HEK293 (cell line): Measurements from ENCODE around the gene TTF2.
"Not testable (repeated sequence)": the region's sequence is repeated elsewhere in the genome, so short reads cannot be mapped to it uniquely, and the experiment has no call there.

Experiments
- CTCF ChIA-PET: fragments of 350-600 bp; formaldehyde crosslinking; extraction: SDS; loops from one replicate; lab custom pipeline; 2021; ENCODE audit warnings: antibody characterized with exemption; lab: Yijun Ruan, JAX
- POLR2A ChIA-PET: fragments of 300-600 bp; formaldehyde crosslinking; extraction: SDS; loops from one replicate; lab custom pipeline; 2020; ENCODE audit warnings: antibody characterized with exemption, inconsistent platforms; lab: Yijun Ruan, JAX
- H3K27ac ChIP-seq: fragments of 200-500 bp; sonication (Bioruptor generic); 2 replicates; pipeline ENCODE4 v1.5.1; 2014; ENCODE audit warnings: low read depth, low read length, control low read depth, inconsistent platforms; ENCODE audit errors: extremely low read depth
- H3K36me3 ChIP-seq, 2 experiments: fragments of 200-500 bp in 1 of 2; sonication (Bioruptor generic) in 1 of 2; 1 replicate in 1 of 2; 2 replicates in 1 of 2; pipeline ENCODE4 v1.5.1; 2014 to 2017; ENCODE audit warnings: inconsistent platforms in 2 of 2, low read length in 2 of 2; ENCODE audit not compliant: control insufficient read depth in 2 of 2, insufficient read depth in 1 of 2
- H3K4me1 ChIP-seq: fragments of 200-500 bp; sonication (Bioruptor generic); 2 replicates; pipeline ENCODE4 v1.5.1; 2014; ENCODE audit warnings: mild to moderate bottlenecking, low read length, inconsistent platforms; ENCODE audit not compliant: control insufficient read depth, insufficient read depth
- H3K4me3 ChIP-seq: 2 replicates; pipeline ENCODE4 v1.5.1; 2011; ENCODE audit warnings: low read depth, mild to moderate bottlenecking, control low read depth, low read length, moderate library complexity
- H3K9me3 ChIP-seq: fragments of 200-500 bp; sonication (Bioruptor generic); 2 replicates; pipeline ENCODE4 v1.5.1; 2014; ENCODE audit warnings: low read depth, low read length, inconsistent platforms; ENCODE audit not compliant: control insufficient read depth, insufficient read depth
- GLI2 ChIP-seq: fragments of 450-650 bp; formaldehyde crosslinking; IDR thresholded peaks from 2 replicates; pipeline ENCODE4; 2017; ENCODE audit warnings: missing biosample characterization, missing genetic modification characterization, low read depth, borderline replicate concordance
- GLI4 ChIP-seq: fragments of 450-650 bp; formaldehyde crosslinking; IDR thresholded peaks from 2 replicates; pipeline ENCODE4 v1.5.1; 2016; ENCODE audit warnings: missing biosample characterization, missing genetic modification characterization
- OSR2 ChIP-seq: fragments of 450-650 bp; formaldehyde crosslinking; IDR thresholded peaks from 2 replicates; pipeline ENCODE4 v1.5.1; 2016; ENCODE audit warnings: missing biosample characterization, missing genetic modification characterization
- ZBTB48 ChIP-seq: fragments of 450-650 bp; formaldehyde crosslinking; IDR thresholded peaks from 2 replicates; pipeline ENCODE4 v1.5.1; 2016; ENCODE audit warnings: missing biosample characterization, missing genetic modification characterization
- ZBTB7A ChIP-seq: fragments of 450-650 bp; formaldehyde crosslinking; IDR thresholded peaks from 2 replicates; pipeline ENCODE4 v1.5.1; 2016; ENCODE audit warnings: low read depth, missing biosample characterization, missing genetic modification characterization
- ZFHX2 ChIP-seq: fragments of 450-650 bp; formaldehyde crosslinking; conservative IDR thresholded peaks from 2 replicates; pipeline ENCODE4 v1.5.1; 2016; ENCODE audit warnings: missing biosample characterization, missing genetic modification characterization
- ZFP69B ChIP-seq: fragments of 450-650 bp; formaldehyde crosslinking; IDR thresholded peaks from 2 replicates; pipeline ENCODE4 v1.5.1; 2016; ENCODE audit warnings: missing biosample characterization, missing genetic modification characterization
- ZNF10 ChIP-seq: fragments of 450-650 bp; formaldehyde crosslinking; IDR thresholded peaks from 2 replicates; pipeline ENCODE4 v1.5.1; 2017; ENCODE audit warnings: missing biosample characterization, missing genetic modification characterization
- ZNF140 ChIP-seq: fragments of 450-650 bp; formaldehyde crosslinking; IDR thresholded peaks from 2 replicates; pipeline ENCODE4 v1.5.1; 2016; ENCODE audit warnings: missing biosample characterization, missing genetic modification characterization
- ZNF211 ChIP-seq: fragments of 450-650 bp; formaldehyde crosslinking; IDR thresholded peaks from 2 replicates; pipeline ENCODE4 v1.5.1; 2016; ENCODE audit warnings: low read depth, missing biosample characterization, missing genetic modification characterization
- ZNF544 ChIP-seq: fragments of 450-650 bp; formaldehyde crosslinking; IDR thresholded peaks from 2 replicates; pipeline ENCODE4 v1.5.0; 2017; ENCODE audit warnings: missing biosample characterization, missing genetic modification characterization
- ZNF677 ChIP-seq: fragments of 450-650 bp; IDR thresholded peaks from 2 replicates; pipeline ENCODE4 v1.5.0; 2018; ENCODE audit warnings: missing biosample characterization, mild to moderate bottlenecking, missing genetic modification characterization, moderate library complexity
- ZNF76 ChIP-seq: fragments of 450-650 bp; formaldehyde crosslinking; IDR thresholded peaks from 2 replicates; pipeline ENCODE4; 2016; ENCODE audit warnings: low read depth, missing biosample characterization, missing genetic modification characterization, borderline replicate concordance
- ZNF837 ChIP-seq: fragments of 450-650 bp; formaldehyde crosslinking; IDR thresholded peaks from 2 replicates; pipeline ENCODE4 v1.5.1; 2016; ENCODE audit warnings: missing biosample characterization, missing genetic modification characterization
- TF ChIP-seq, protein P1 (sequence below): fragments of 450-650 bp; formaldehyde crosslinking; conservative IDR thresholded peaks from 2 replicates; pipeline ENCODE4 v1.5.1; 2016; ENCODE audit warnings: low read depth, missing biosample characterization, missing genetic modification characterization
- TF ChIP-seq, protein P2 (sequence below): fragments of 450-650 bp; formaldehyde crosslinking; IDR thresholded peaks from 2 replicates; pipeline ENCODE4 v1.5.1; 2016; ENCODE audit warnings: missing biosample characterization, missing genetic modification characterization
- TF ChIP-seq, protein P3 (sequence below): fragments of 450-650 bp; formaldehyde crosslinking; IDR thresholded peaks from 2 replicates; pipeline ENCODE4 v1.5.1; 2016; ENCODE audit warnings: missing biosample characterization, missing genetic modification characterization

TTF2 gene

DNA sequence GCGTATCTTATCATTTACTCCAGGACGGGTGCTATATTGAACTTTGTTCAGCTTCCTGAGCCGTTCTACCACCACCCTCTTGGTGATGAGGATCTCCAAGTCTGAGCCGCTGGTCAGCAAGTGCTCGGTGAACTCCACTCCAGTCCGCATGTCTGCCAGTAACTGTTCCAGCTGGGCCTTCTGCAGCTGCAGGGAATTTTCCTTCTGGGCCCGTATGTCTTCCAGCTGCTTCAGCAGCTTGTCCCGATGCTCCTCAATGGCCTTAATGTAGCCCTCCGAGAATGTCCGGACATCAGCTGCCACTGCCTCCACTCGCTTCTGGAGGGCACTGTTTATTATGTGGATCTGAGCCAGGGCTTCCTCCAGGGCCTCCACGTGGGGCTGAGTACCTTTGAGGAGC is 58.0 kb downstream of the TTF2 start:
- Histone ChIP-seq H3K9me3 (no peaks in the 10 kb centered on the region), H3K27ac (no peak overlapping the region), H3K4me3 (no peak overlapping the region), H3K36me3 (peaks cover 0 to 48% of the 10 kb centered on the region in 2 experiments; a peak in 2 of 3 replicates)
- ChIA-PET POLR2A (no interaction called here), CTCF (interaction anchor here (0.6 to 1.2 kb wide), 3 partner anchors 50 to 539 kb away, joined by 3 to 4 read pairs (median 3); no protein-coding TSS in a partner anchor)
- TF ChIP-seq, protein P1, sequence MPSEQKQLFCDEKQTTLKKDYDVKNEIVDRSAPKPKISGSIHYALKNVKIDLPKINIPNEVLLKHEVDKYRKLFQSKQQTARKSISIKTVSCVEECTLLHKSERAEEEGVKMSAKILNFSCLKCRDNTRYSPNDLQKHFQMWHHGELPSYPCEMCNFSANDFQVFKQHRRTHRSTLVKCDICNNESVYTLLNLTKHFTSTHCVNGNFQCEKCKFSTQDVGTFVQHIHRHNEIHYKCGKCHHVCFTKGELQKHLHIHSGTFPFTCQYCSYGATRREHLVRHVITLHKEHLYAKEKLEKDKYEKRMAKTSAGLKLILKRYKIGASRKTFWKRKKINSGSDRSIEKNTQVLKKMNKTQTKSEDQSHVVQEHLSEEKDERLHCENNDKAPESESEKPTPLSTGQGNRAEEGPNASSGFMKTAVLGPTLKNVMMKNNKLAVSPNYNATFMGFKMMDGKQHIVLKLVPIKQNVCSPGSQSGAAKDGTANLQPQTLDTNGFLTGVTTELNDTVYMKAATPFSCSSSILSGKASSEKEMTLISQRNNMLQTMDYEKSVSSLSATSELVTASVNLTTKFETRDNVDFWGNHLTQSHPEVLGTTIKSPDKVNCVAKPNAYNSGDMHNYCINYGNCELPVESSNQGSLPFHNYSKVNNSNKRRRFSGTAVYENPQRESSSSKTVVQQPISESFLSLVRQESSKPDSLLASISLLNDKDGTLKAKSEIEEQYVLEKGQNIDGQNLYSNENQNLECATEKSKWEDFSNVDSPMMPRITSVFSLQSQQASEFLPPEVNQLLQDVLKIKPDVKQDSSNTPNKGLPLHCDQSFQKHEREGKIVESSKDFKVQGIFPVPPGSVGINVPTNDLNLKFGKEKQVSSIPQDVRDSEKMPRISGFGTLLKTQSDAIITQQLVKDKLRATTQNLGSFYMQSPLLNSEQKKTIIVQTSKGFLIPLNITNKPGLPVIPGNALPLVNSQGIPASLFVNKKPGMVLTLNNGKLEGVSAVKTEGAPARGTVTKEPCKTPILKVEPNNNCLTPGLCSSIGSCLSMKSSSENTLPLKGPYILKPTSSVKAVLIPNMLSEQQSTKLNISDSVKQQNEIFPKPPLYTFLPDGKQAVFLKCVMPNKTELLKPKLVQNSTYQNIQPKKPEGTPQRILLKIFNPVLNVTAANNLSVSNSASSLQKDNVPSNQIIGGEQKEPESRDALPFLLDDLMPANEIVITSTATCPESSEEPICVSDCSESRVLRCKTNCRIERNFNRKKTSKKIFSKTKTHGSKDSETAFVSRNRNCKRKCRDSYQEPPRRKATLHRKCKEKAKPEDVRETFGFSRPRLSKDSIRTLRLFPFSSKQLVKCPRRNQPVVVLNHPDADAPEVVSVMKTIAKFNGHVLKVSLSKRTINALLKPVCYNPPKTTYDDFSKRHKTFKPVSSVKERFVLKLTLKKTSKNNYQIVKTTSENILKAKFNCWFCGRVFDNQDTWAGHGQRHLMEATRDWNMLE (tag by site-specific recombination), result no peak
- TF ChIP-seq GLI2 (tag by site-specific recombination), result no peak
- no peak for TF ChIP-seq ZNF10 (tag by site-specific recombination)
- TF ChIP-seq, protein P2, sequence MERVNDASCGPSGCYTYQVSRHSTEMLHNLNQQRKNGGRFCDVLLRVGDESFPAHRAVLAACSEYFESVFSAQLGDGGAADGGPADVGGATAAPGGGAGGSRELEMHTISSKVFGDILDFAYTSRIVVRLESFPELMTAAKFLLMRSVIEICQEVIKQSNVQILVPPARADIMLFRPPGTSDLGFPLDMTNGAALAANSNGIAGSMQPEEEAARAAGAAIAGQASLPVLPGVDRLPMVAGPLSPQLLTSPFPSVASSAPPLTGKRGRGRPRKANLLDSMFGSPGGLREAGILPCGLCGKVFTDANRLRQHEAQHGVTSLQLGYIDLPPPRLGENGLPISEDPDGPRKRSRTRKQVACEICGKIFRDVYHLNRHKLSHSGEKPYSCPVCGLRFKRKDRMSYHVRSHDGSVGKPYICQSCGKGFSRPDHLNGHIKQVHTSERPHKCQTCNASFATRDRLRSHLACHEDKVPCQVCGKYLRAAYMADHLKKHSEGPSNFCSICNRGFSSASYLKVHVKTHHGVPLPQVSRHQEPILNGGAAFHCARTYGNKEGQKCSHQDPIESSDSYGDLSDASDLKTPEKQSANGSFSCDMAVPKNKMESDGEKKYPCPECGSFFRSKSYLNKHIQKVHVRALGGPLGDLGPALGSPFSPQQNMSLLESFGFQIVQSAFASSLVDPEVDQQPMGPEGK (tag by site-specific recombination), result no peak
- TF ChIP-seq ZNF140 (tag by site-specific recombination), result no peak
- TF ChIP-seq ZNF544 (tag by site-specific recombination), result no peak
- TF ChIP-seq GLI4, result no peak
- TF ChIP-seq, protein P3, sequence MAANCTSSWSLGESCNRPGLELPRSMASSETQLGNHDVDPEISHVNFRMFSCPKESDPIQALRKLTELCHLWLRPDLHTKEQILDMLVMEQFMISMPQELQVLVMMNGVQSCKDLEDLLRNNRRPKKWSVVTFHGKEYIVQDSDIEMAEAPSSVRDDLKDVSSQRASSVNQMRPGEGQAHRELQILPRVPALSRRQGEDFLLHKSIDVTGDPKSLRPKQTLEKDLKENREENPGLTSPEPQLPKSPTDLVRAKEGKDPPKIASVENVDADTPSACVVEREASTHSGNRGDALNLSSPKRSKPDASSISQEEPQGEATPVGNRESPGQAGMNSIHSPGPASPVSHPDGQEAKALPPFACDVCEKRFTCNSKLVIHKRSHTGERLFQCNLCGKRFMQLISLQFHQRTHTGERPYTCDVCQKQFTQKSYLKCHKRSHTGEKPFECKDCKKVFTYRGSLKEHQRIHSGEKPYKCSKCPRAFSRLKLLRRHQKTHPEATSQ, result no peak
- no peak for TF ChIP-seq ZNF677
- no peak for TF ChIP-seq ZFHX2
- no peak for TF ChIP-seq ZNF211 (tag by site-specific recombination)
- no peak for TF ChIP-seq ZBTB48 (tag by site-specific recombination)
- no peak for TF ChIP-seq OSR2
- TF ChIP-seq ZFP69B (tag by site-specific recombination), result no peak
- TF ChIP-seq ZBTB7A (tag by site-specific recombination), result no peak
- no peak for TF ChIP-seq ZNF76
- no peak for TF ChIP-seq ZNF837 (tag by site-specific recombination)
- TF ChIP-seq, all 188 proteins: peak for 0
- no peaks in the 10 kb centered on the region for H3K4me1 ChIP-seq

DNA sequence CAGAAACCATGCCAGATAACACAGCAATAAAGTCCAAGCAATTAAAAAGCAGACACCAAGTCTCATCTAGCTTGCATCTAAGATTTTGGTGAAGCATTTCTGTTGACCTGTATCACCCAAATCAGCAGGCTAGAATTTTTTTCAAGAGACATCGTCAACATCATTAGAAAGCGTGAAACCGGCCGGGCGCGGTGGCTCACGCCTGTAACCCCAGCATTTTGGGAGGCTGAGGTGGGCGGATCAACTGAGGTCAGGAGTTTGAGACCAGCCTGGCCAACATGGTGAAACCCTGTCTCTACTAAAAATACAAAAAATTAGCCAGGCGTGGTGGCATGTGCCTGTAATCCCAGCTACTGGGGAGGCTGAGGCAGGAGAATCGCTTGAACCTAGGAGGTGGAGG is 59.0 kb downstream of the TTF2 start:
- CTCF ChIA-PET, result interaction anchor here (0.5 to 2.0 kb wide), 4 partner anchors 10 to 538 kb away, joined by 3 to 9 read pairs (median 4); no protein-coding TSS in a partner anchor
- H3K9me3 ChIP-seq, POLR2A ChIA-PET, H3K4me3 ChIP-seq, H3K4me1 ChIP-seq, H3K27ac ChIP-seq: not testable (repeated sequence)
- peaks cover 0 to 39% of the 10 kb centered on the region in 2 experiments; a peak in 2 of 3 replicates for H3K36me3 ChIP-seq
